WTC11 (cell line): Measurements from ENCODE around the gene ANKRD65. TPM values are rescaled to one million over a fixed set of nuclear protein-coding genes. Genes with fewer than 3 reads are reported as not detected.
A peak's percentile ranks its signal among the peaks of the same experiment; 100 is the strongest.

Experiments
- ATAC-seq: fragments of 200-7000 bp; cut with Tn5 transposase; 2 replicates; pipeline ENCODE4 v1.10.0; 2021; ENCODE audit warnings: mild to moderate bottlenecking, moderate library complexity
- CTCF ChIA-PET: fragments of 300-600 bp; sonication (Branson Sonifier 250); formaldehyde crosslinking; loops from one replicate; lab custom pipeline; 2021; ENCODE audit warnings: antibody characterized with exemption; lab: Charles Lee
- POLR2A ChIA-PET: fragments of 350-600 bp; sonication (Branson Sonifier 250); formaldehyde crosslinking; loops from one replicate; lab custom pipeline; 2021; ENCODE audit warnings: antibody characterized with exemption; lab: Charles Lee
- DNase-seq: peaks from one replicate; pipeline ENCODE4 v3.0.0; 2021; ENCODE audit warnings: low spot score
- H3K27ac Mint-ChIP-seq: 2 replicates; pipeline ENCODE4 v1.8.0; 2021; ENCODE audit warnings: mixed read lengths
- H3K27me3 Mint-ChIP-seq: 2 replicates; pipeline ENCODE4 v1.8.0; 2021; ENCODE audit warnings: low read depth, mild to moderate bottlenecking, moderate library complexity, mixed read lengths
- H3K36me3 Mint-ChIP-seq: 2 replicates; pipeline ENCODE4 v1.8.0; 2021; ENCODE audit warnings: mixed read lengths
- H3K4me1 Mint-ChIP-seq: 2 replicates; pipeline ENCODE4 v1.8.0; 2022; ENCODE audit warnings: mixed read lengths
- H3K4me3 Mint-ChIP-seq: 2 replicates; pipeline ENCODE4 v1.8.0; 2021; ENCODE audit warnings: mild to moderate bottlenecking, moderate library complexity, mixed read lengths
- H3K9me3 Mint-ChIP-seq: 2 replicates; pipeline ENCODE4 v1.8.0; 2021; ENCODE audit warnings: mixed read lengths
- CBFB ChIP-seq: sonication (generic); formaldehyde crosslinking; IDR thresholded peaks from 2 replicates; pipeline ENCODE4 v1.8.1; 2022; ENCODE audit warnings: mild to moderate bottlenecking, low read depth, missing genetic modification reagents
- ELF4 ChIP-seq: sonication (generic); formaldehyde crosslinking; IDR thresholded peaks from 2 replicates; pipeline ENCODE4 v1.8.1; 2022; ENCODE audit warnings: low read depth, mild to moderate bottlenecking, moderate library complexity, missing genetic modification reagents
- ETV6 ChIP-seq: sonication (generic); formaldehyde crosslinking; IDR thresholded peaks from 2 replicates; pipeline ENCODE4 v1.8.1; 2022; ENCODE audit warnings: mild to moderate bottlenecking, missing genetic modification reagents
- FOXP1 ChIP-seq: sonication (generic); formaldehyde crosslinking; IDR thresholded peaks from 2 replicates; pipeline ENCODE4 v1.8.0; 2022; ENCODE audit warnings: missing genetic modification reagents, mild to moderate bottlenecking, moderate library complexity, borderline replicate concordance
- GABPB1 ChIP-seq: sonication (generic); formaldehyde crosslinking; IDR thresholded peaks from 2 replicates; pipeline ENCODE4 v1.8.1; 2023; ENCODE audit warnings: mild to moderate bottlenecking, missing genetic modification reagents
- GRHL2 ChIP-seq: fragments of 250-450 bp; sonication (Bioruptor Pico); IDR thresholded peaks from 2 replicates; pipeline ENCODE4 v1.8.0; 2022; ENCODE audit warnings: mild to moderate bottlenecking, moderate library complexity; ENCODE audit not compliant: insufficient replicate concordance, severe bottlenecking
- NFATC4 ChIP-seq: fragments of 250-450 bp; sonication (Bioruptor Pico); IDR thresholded peaks from 2 replicates; pipeline ENCODE4 v1.9.0; 2021; ENCODE audit warnings: mild to moderate bottlenecking
- NR3C1 ChIP-seq: sonication (generic); formaldehyde crosslinking; conservative IDR thresholded peaks from 2 replicates; pipeline ENCODE4 v1.8.1; 2023; ENCODE audit warnings: low read depth, mild to moderate bottlenecking, missing genetic modification reagents
- PRRX2 ChIP-seq: fragments of 250-450 bp; sonication (Bioruptor Pico); IDR thresholded peaks from 2 replicates; pipeline ENCODE4 v1.8.0; 2021; ENCODE audit warnings: mild to moderate bottlenecking
- SOX15 ChIP-seq: fragments of 250-450 bp; sonication (Bioruptor Pico); IDR thresholded peaks from 2 replicates; pipeline ENCODE4 v1.9.0; 2021; ENCODE audit warnings: mild to moderate bottlenecking
- total RNA-seq: library from RNA; stranded (reverse); gene quantifications from 3 replicates; pipeline ENCODE4 v1.2.3, GENCODE V29; 2021
- TF ChIP-seq, protein P1 (sequence below): sonication (generic); formaldehyde crosslinking; IDR thresholded peaks from 2 replicates; pipeline ENCODE4 v1.8.1; 2023; ENCODE audit warnings: mild to moderate bottlenecking, missing genetic modification reagents, borderline replicate concordance
- TF ChIP-seq, protein P2 (sequence below): sonication (generic); formaldehyde crosslinking; IDR thresholded peaks from 2 replicates; pipeline ENCODE4 v1.8.0; 2022; ENCODE audit warnings: mild to moderate bottlenecking, missing genetic modification reagents
- TF ChIP-seq, protein P3 (sequence below): sonication (generic); formaldehyde crosslinking; IDR thresholded peaks from 2 replicates; pipeline ENCODE4 v1.8.1; 2022; ENCODE audit warnings: low read depth, mild to moderate bottlenecking, moderate library complexity, missing genetic modification reagents, borderline replicate concordance
- TF ChIP-seq, protein P4 (sequence below): sonication (generic); formaldehyde crosslinking; IDR thresholded peaks from 2 replicates; pipeline ENCODE4 v1.8.1; 2023; ENCODE audit warnings: mild to moderate bottlenecking, moderate library complexity, missing genetic modification reagents
- TF ChIP-seq, protein P5 (sequence below): sonication (generic); formaldehyde crosslinking; IDR thresholded peaks from 2 replicates; pipeline ENCODE4 v1.8.1; 2022; ENCODE audit warnings: mild to moderate bottlenecking, moderate library complexity, missing genetic modification reagents
- TF ChIP-seq, protein P6 (sequence below): sonication (generic); formaldehyde crosslinking; IDR thresholded peaks from 2 replicates; pipeline ENCODE4 v1.8.1; 2022; ENCODE audit warnings: missing genetic modification reagents, borderline replicate concordance
- TF ChIP-seq, protein P7 (sequence below): fragments of 250-450 bp; sonication (Bioruptor Pico); IDR thresholded peaks from 2 replicates; pipeline ENCODE4 v1.9.0; 2021; ENCODE audit warnings: mild to moderate bottlenecking

ANKRD65 gene
- total RNA-seq, 1 experiment from 2014 or later: 1.9 TPM

DNA sequence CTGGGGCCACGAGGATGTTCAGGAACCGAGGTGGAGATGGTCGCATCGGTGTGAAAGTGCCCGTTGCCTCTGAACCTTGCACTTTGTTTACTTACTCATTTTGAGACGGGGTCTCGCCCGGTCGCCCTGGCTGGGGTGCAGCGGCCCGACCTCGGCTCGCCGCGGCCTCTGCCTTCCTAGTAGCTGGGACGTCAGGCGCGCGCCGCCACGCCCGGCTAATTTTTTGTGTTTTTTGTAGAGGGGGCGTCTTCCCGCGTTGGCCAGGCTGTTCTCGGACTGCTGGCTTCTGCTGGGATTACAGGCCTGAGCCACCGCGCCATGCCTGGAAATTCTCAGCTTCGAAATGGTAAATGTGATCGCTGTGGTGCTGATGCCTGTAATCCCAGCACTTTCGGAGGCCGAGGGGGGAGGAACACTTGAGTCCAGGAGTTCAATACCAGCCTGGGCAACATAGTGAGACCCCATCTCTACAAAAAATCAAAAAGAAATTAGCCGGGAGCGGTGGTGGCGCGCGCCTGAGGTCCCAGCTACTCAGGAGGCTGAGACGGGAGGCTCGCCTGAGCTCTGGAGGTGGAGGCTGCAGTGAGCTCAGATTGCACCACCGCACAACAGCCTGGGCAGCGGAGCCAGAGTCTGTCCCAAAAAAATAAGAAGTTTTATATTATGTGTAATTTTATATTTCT, 13.3 kb downstream of the ANKRD65 start (continued):
- TF ChIP-seq, protein P1, sequence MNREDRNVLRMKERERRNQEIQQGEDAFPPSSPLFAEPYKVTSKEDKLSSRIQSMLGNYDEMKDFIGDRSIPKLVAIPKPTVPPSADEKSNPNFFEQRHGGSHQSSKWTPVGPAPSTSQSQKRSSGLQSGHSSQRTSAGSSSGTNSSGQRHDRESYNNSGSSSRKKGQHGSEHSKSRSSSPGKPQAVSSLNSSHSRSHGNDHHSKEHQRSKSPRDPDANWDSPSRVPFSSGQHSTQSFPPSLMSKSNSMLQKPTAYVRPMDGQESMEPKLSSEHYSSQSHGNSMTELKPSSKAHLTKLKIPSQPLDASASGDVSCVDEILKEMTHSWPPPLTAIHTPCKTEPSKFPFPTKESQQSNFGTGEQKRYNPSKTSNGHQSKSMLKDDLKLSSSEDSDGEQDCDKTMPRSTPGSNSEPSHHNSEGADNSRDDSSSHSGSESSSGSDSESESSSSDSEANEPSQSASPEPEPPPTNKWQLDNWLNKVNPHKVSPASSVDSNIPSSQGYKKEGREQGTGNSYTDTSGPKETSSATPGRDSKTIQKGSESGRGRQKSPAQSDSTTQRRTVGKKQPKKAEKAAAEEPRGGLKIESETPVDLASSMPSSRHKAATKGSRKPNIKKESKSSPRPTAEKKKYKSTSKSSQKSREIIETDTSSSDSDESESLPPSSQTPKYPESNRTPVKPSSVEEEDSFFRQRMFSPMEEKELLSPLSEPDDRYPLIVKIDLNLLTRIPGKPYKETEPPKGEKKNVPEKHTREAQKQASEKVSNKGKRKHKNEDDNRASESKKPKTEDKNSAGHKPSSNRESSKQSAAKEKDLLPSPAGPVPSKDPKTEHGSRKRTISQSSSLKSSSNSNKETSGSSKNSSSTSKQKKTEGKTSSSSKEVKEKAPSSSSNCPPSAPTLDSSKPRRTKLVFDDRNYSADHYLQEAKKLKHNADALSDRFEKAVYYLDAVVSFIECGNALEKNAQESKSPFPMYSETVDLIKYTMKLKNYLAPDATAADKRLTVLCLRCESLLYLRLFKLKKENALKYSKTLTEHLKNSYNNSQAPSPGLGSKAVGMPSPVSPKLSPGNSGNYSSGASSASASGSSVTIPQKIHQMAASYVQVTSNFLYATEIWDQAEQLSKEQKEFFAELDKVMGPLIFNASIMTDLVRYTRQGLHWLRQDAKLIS (CRISPR knock-in tag): no peak
- TF ChIP-seq CBFB (CRISPR knock-in tag) (no peak), ELF4 (no peak), FOXP1 (CRISPR knock-in tag) (no peak), GRHL2 (no peak), ETV6 (CRISPR knock-in tag) (no peak)
- TF ChIP-seq, protein P2, sequence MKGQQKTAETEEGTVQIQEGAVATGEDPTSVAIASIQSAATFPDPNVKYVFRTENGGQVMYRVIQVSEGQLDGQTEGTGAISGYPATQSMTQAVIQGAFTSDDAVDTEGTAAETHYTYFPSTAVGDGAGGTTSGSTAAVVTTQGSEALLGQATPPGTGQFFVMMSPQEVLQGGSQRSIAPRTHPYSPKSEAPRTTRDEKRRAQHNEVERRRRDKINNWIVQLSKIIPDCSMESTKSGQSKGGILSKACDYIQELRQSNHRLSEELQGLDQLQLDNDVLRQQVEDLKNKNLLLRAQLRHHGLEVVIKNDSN (CRISPR knock-in tag): no peak
- TF ChIP-seq, protein P3, sequence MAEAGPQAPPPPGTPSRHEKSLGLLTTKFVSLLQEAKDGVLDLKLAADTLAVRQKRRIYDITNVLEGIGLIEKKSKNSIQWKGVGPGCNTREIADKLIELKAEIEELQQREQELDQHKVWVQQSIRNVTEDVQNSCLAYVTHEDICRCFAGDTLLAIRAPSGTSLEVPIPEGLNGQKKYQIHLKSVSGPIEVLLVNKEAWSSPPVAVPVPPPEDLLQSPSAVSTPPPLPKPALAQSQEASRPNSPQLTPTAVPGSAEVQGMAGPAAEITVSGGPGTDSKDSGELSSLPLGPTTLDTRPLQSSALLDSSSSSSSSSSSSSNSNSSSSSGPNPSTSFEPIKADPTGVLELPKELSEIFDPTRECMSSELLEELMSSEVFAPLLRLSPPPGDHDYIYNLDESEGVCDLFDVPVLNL (CRISPR knock-in tag): no peak

DNA sequence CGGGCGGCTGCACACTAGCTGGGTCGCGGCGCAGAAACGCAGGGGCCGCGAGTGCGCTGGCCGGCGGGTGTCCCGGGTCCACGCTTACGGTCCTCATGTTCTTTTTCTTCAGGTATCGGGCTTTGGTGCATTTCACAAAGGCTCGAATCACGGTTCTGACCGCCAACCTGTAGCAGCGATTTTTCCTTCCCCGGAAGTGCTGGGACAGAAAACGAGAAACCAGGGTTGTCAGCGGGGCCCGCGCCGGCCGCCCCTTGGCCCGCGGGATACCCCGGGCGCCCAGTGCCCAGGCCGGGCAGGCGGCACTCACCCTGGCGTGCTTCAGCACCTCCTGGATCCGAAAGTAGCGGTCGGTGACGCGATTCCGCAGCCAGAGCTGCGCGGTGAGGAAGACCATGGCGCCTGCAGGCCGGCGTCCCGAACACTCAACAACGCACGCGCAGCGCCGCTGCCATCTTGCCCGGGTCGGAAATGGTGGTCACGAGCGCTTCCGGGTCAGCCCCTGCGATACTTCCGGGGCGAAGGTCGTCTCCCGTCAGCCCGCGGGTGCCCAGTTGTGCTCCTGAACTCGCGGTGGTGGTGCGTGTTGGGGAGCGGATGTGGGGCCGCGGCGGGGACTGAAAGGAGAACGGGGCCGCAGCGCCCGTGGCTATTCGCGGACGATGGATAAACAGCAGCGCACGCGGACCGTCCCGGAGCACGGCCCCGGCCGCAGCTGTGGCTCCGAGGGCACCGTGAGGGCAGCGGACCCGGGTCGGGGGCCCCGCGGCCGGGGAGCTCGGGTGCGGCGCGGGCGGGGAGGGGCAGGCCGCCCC, 14.0 kb downstream of the ANKRD65 start, which contains the start of gene MRPL20:
Gene MRPL20 (minus strand): TSS at position 473 of the 815 bp plus-strand sequence. CDS start 76 bp downstream, at position 397.
- Mint-ChIP-seq H3K4me3 (peak within 1 kb of the TSS; percentile 87), H3K36me3 (peaks cover 46% of the 10 kb centered on the region), H3K4me1 (peaks cover 46% of the 10 kb centered on the region), H3K27ac (peak within 1 kb of the TSS; percentile 84), H3K27me3 (peaks cover 4% of the 10 kb centered on the region; the same call in 1 of the 2 replicates), H3K9me3 (peaks cover 5% of the 10 kb centered on the region)
- CTCF ChIA-PET: interaction anchor here (0.5 to 1.6 kb wide), 8 partner anchors 8 to 98 kb away, joined by 3 to 7 read pairs (median 4); partner anchors contain the start of gene CCNL2
- peak; percentile 75 for ATAC-seq
- POLR2A ChIA-PET: interaction anchor here (0.6 to 1.8 kb wide), 7 partner anchors 8 to 31 kb away, joined by 3 to 7 read pairs (median 5); partner anchors contain the start of genes AURKAIP1, CCNL2 and VWA1
- peak; percentile 89 for DNase-seq
- no peak for TF ChIP-seq NR3C1 (CRISPR knock-in tag)
- TF ChIP-seq, protein P4, sequence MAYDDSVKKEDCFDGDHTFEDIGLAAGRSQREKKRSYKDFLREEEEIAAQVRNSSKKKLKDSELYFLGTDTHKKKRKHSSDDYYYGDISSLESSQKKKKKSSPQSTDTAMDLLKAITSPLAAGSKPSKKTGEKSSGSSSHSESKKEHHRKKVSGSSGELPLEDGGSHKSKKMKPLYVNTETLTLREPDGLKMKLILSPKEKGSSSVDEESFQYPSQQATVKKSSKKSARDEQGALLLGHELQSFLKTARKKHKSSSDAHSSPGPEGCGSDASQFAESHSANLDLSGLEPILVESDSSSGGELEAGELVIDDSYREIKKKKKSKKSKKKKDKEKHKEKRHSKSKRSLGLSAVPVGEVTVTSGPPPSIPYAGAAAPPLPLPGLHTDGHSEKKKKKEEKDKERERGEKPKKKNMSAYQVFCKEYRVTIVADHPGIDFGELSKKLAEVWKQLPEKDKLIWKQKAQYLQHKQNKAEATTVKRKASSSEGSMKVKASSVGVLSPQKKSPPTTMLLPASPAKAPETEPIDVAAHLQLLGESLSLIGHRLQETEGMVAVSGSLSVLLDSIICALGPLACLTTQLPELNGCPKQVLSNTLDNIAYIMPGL: peak; percentile 85
- TF ChIP-seq, protein P5, sequence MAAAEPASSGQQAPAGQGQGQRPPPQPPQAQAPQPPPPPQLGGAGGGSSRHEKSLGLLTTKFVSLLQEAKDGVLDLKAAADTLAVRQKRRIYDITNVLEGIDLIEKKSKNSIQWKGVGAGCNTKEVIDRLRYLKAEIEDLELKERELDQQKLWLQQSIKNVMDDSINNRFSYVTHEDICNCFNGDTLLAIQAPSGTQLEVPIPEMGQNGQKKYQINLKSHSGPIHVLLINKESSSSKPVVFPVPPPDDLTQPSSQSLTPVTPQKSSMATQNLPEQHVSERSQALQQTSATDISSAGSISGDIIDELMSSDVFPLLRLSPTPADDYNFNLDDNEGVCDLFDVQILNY (CRISPR knock-in tag): peak; percentile 47; the same call in 1 of the 2 replicates
- TF ChIP-seq, protein P6, sequence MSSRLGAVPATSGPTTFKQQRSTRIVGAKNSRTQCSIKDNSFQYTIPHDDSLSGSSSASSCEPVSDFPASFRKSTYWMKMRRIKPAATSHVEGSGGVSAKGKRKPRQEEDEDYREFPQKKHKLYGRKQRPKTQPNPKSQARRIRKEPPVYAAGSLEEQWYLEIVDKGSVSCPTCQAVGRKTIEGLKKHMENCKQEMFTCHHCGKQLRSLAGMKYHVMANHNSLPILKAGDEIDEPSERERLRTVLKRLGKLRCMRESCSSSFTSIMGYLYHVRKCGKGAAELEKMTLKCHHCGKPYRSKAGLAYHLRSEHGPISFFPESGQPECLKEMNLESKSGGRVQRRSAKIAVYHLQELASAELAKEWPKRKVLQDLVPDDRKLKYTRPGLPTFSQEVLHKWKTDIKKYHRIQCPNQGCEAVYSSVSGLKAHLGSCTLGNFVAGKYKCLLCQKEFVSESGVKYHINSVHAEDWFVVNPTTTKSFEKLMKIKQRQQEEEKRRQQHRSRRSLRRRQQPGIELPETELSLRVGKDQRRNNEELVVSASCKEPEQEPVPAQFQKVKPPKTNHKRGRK (CRISPR knock-in tag): 0 out of 2 replicates have a peak, but pooled peaks have one; percentile 74
- TF ChIP-seq, protein P7, sequence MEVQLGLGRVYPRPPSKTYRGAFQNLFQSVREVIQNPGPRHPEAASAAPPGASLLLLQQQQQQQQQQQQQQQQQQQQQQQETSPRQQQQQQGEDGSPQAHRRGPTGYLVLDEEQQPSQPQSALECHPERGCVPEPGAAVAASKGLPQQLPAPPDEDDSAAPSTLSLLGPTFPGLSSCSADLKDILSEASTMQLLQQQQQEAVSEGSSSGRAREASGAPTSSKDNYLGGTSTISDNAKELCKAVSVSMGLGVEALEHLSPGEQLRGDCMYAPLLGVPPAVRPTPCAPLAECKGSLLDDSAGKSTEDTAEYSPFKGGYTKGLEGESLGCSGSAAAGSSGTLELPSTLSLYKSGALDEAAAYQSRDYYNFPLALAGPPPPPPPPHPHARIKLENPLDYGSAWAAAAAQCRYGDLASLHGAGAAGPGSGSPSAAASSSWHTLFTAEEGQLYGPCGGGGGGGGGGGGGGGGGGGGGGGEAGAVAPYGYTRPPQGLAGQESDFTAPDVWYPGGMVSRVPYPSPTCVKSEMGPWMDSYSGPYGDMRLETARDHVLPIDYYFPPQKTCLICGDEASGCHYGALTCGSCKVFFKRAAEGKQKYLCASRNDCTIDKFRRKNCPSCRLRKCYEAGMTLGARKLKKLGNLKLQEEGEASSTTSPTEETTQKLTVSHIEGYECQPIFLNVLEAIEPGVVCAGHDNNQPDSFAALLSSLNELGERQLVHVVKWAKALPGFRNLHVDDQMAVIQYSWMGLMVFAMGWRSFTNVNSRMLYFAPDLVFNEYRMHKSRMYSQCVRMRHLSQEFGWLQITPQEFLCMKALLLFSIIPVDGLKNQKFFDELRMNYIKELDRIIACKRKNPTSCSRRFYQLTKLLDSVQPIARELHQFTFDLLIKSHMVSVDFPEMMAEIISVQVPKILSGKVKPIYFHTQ: no peak
- no peak for TF ChIP-seq PRRX2 (CRISPR knock-in tag)
- TF ChIP-seq GABPB1: peak; percentile 95
- no peak for TF ChIP-seq NFATC4 (CRISPR knock-in tag)
- TF ChIP-seq SOX15 (CRISPR knock-in tag): no peak
